GM18873 (cell line): ENCODE measurements around the gene FADS3.
A peak's percentile ranks its signal among the peaks of the same experiment; 100 is the strongest.

ENCODE experiments used
- ATAC-seq: cut with Tn5 transposase; IDR thresholded peaks from one replicate; pipeline ENCODE4 v1.9.1; 2021; ENCODE audit warnings: mild to moderate bottlenecking, moderate library complexity, moderate number of reproducible peaks; ENCODE audit not compliant: unreplicated experiment, low FRiP score

The FADS3 gene

DNA sequence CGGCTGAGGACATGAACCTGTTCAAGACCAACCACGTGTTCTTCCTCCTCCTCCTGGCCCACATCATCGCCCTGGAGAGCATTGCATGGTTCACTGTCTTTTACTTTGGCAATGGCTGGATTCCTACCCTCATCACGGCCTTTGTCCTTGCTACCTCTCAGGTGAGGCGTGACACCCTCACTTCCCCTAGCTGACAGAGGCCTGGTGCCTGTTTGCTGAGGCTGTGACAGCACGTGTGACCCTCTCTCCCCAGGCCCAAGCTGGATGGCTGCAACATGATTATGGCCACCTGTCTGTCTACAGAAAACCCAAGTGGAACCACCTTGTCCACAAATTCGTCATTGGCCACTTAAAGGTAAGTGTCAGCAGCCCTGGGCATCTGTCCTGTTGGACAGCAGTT lies 51.0 kb downstream of the FADS3 start:
- no peak for ATAC-seq

GRCh38 chr11:61839742-61840141 lies 51.6 kb downstream of the FADS3 start:
- no peak for ATAC-seq

DNA sequence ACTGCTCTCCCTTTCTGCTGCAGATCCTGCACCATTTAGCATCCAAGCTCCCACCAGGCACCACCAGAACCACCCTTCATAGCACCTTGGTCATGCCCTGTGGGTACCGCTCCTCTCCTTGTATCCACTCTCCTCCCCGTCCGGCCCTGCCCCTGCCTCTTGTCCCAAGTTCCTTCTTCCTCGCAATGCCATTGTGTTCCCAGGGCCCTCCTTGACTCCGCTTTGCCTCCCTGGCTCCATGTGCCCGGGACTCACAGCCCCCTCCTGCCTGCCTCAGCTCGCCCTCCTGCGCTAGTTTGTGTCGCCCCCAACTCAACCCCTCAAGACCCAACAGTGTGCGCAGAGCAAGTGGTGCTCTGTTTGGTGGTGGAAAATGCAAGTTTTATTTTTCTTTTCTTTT lies 52.4 kb downstream of the FADS3 start:
- no peak for ATAC-seq

GRCh38 chr11:61838501-61838900 lies 52.8 kb downstream of the FADS3 start:
- ATAC-seq, result no peak

DNA sequence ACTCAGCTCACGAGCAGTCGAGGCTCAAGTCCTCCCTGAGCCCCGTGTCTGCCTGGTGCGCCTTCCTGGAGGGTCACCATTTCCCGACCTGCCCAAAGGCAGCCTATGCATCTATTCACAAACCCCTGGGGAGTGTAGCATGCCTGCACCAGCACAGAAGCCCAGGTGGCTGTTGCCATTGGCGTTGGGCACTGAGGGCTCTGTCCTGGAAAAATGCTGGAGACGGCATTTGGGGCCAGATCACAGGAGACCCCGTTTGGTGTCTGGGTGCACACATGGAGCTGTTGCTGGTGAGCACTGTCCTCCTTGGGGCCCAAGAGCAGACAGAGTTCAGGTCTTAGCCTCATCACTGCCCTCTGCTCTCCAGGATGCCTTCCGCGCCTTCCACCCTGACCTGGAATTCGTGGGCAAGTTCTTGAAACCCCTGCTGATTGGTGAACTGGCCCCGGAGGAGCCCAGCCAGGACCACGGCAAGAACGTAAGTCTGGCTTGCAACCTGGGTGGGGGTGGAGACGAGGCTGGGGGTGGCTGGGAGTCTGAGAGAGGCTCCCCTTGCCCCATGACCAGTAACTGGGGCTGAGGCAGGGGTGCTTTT lies 53.8 kb downstream of the FADS3 start:
- no peak for ATAC-seq

- ATAC-seq, result no peak
These were observed 55.2 kb downstream of the FADS3 start for GRCh38 chr11:61836193-61836592.

DNA sequence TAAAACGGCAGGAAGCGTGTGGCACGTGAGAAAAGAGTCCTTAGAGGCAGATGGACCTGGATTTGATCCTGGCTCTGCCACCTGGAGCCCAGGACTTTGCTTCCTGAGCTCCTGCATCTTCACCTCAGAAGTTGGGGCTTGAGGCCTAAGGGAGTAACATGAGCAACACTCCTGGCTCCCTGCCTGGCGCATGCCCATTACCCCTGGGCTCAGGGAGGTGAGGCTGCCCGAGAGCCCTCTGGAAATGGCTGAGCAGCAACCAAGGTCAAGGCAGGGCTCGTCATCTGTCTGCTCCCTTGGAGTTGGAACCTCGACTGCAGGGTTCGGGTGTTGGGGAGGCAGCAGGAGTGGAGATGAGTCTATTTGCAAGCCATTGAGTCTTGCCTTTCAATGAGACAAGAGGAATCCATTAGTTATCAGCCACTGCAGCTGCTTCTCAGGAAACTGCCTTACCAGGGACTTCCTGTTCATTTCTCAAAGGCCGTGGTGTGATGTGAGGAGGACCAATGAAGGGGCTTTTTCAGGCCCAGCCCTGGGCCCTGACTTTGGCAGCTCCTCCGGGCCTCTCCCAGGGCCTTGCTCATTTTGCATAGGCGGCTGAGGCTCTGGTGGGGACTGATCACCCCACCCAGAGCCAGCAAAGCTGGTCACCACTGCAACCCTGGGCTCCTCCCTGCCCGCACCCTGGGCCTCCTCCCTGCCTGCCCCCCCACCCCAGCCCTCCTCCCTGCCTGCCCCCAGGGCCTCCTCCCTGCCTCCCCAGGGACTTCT lies 56.9 kb downstream of the FADS3 start:
- ATAC-seq, result peak; percentile 75

- no peak for ATAC-seq
These were observed 57.4 kb downstream of the FADS3 start for GRCh38 chr11:61833926-61834277.

- ATAC-seq, result no peak
These were observed 57.9 kb downstream of the FADS3 start for GRCh38 chr11:61833471-61833870.

DNA sequence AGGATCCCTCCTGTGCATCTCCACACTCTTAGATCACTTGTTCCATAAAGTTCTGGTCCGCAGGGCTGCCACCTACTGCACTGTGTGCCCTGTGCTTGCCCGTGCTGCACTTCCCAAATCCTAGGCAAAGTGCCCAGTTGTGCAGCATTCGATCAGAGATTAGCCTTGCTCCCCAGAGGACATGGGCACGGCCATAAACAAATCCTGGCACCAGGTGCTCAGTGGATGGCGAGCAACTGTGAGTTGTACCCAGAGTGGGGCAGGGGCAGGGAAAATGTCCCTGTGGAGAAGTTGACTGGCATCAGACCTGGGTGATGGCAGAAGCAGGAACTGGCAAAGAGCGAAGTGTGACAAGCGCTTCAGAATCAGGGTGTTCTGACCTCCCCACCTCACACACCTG lies 58.6 kb downstream of the FADS3 start:
- no peak for ATAC-seq

DNA sequence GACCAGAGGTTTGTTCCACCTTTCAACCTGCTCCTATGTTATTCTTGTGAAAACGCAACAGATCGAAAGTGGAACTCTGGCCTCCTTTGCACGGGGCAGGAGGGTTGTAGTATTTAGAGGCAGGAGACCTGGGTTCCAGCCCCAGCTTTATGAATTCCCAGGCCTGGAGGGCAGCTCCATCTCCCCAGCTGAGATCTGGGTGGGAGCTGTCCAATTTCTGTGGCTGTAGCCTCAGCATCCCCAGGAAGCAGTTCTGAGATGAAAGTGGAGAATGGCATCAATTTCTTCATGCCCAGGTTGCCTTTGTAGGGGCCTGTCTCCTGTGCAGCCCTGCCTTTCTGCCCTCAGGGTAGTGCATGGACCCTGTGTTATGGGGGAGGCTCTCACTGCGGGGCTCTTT lies 59.1 kb downstream of the FADS3 start:
- ATAC-seq, result no peak

- ATAC-seq, result no peak
These were observed 60.9 kb downstream of the FADS3 start for GRCh38 chr11:61830237-61831105.

- no peak for ATAC-seq
These were observed 61.5 kb downstream of the FADS3 start for GRCh38 chr11:61829806-61830205.

- no peak for ATAC-seq
These were observed 62.5 kb downstream of the FADS3 start for GRCh38 chr11:61828629-61829407.

GRCh38 chr11:61828379-61828628 lies 63.0 kb downstream of the FADS3 start:
- ATAC-seq, result no peak

- peak; percentile 50 for ATAC-seq
These were observed 63.6 kb downstream of the FADS3 start, which contains the start of gene FADS2 for GRCh38 chr11:61827571-61828378. FADS2 (plus strand) TSS chr11:61828300; CDS start chr11:61828391, 91 bp downstream.

DNA sequence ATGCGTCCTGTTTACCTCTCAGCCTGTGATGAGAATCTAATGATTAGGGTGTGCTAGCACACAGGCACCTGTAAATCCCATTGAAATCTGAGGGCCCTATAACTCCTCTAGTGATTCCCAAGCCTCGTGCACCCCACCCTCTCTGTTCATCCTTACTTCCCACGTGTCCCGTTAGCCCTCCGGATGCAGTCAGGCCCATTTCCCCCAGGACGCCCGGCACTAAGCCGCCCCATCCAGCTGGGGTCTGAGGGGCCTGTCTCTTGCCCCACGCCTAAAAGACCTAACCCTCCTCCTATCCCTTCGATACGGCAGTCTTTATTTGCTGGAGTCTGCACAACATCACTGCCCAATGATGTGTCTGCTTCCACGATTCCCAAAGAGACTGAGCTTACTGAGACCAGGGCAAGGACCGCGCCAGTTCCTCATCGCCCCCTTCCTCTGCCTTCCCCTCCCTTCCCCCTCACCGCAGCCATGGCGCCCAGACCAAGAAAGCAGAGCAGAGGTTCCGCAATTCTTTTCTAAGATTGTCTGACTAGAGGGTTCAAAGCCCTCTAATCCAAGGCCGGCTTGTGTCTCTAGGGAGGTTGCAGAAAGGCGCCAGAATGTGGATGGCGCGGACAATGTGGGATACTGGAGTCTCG lies 64.3 kb downstream of the FADS3 start:
- ATAC-seq, result no peak
